Smooth muscle cell (in vitro differentiated cells): Measurements from ENCODE around the gene EIF5. TPM values are rescaled to one million over a fixed set of nuclear protein-coding genes. Genes with fewer than 3 reads are reported as not detected.

Source experiments
- DNase-seq: peaks from one replicate; lab custom pipeline; 2025; ENCODE audit not compliant: unreplicated experiment; lab: John Stamatoyannopoulos, UW
- H2AFZ ChIP-seq: fragments of 200-600 bp; sonication (generic); 2 replicates; pipeline ENCODE4 v1.6.0; 2016; ENCODE audit warnings: antibody characterized with exemption, low read depth, mild to moderate bottlenecking
- H3F3A ChIP-seq: fragments of 200-600 bp; sonication (generic); 2 replicates; pipeline ENCODE4 v1.6.0; 2017; ENCODE audit warnings: antibody characterized with exemption, low read depth
- H3K27ac ChIP-seq: fragments of 200-600 bp; sonication (generic); 2 replicates; pipeline ENCODE4 v1.5.1; 2016; ENCODE audit warnings: low read depth, mild to moderate bottlenecking
- H3K27me3 ChIP-seq: fragments of 200-600 bp; sonication (generic); 2 replicates; pipeline ENCODE4 v1.6.1; 2016; ENCODE audit warnings: low read depth, mild to moderate bottlenecking
- H3K36me3 ChIP-seq: fragments of 200-600 bp; sonication (generic); 2 replicates; pipeline ENCODE4 v1.5.1; 2016; ENCODE audit warnings: low read depth
- H3K4me1 ChIP-seq: fragments of 200-600 bp; sonication (generic); 2 replicates; pipeline ENCODE4 v1.5.1; 2016; ENCODE audit warnings: low read depth
- H3K4me2 ChIP-seq: fragments of 200-600 bp; sonication (generic); 2 replicates; pipeline ENCODE4 v1.6.0; 2016; ENCODE audit warnings: mild to moderate bottlenecking
- H3K4me3 ChIP-seq: fragments of 200-600 bp; sonication (generic); 2 replicates; pipeline ENCODE4 v1.5.1; 2016; ENCODE audit warnings: mild to moderate bottlenecking
- H3K79me2 ChIP-seq: fragments of 200-600 bp; sonication (generic); 2 replicates; pipeline ENCODE4 v1.6.0; 2016; ENCODE audit warnings: low read depth, mild to moderate bottlenecking
- H3K9ac ChIP-seq: fragments of 200-600 bp; sonication (generic); 2 replicates; pipeline ENCODE4 v1.6.0; 2016; ENCODE audit warnings: low read depth
- H3K9me3 ChIP-seq: fragments of 200-600 bp; sonication (generic); replicated peaks from 2 replicates; pipeline ENCODE4 v1.5.1; 2016; ENCODE audit warnings: low read depth
- H4K20me1 ChIP-seq: fragments of 200-600 bp; sonication (generic); 2 replicates; pipeline ENCODE4 v1.6.0; 2016; ENCODE audit warnings: low read depth
- CTCF ChIP-seq: fragments of 200-600 bp; sonication (generic); IDR thresholded peaks from 2 replicates; pipeline ENCODE4 v1.5.1; 2017; ENCODE audit warnings: borderline replicate concordance, mild to moderate bottlenecking, antibody characterized with exemption; ENCODE audit not compliant: insufficient read depth, poor library complexity, severe bottlenecking
- WGBS: methylation state at CpG from one replicate; pipeline ENCODE4 v1.1.7; 2016; ENCODE audit warnings: low lambda C conversion rate; 5-methylcytosine and 5-hydroxymethylcytosine counted together
- polyA plus RNA-seq: library from polyadenylated mRNA; unstranded; fragments of >200 nt; fragmentation: Nextera tagmentation; extraction: Ambion mirVana; gene quantifications from 2 replicates; pipeline ENCODE4 v1.2.1, GENCODE V29; 2016
- total RNA-seq: library from RNA; depleted of rRNA; stranded (reverse); fragments of >200 nt; gene quantifications from 2 replicates; pipeline ENCODE4 v1.2.3, GENCODE V29; 2014

Gene EIF5
- total and polyA plus RNA-seq, 2 experiments from 2014 or later, result 278 to 290 TPM

GRCh38 chr14:103290494-103290893 is 43.5 kb upstream of the EIF5 start:
- no peak overlapping the region for H3K9ac ChIP-seq
- H3K79me2 ChIP-seq, result no peaks in the 10 kb centered on the region
- DNase-seq, result no peak
- H3F3A ChIP-seq, result no peaks in the 10 kb centered on the region
- H3K36me3 ChIP-seq, result no peaks in the 10 kb centered on the region
- H4K20me1 ChIP-seq, result no peaks in the 10 kb centered on the region
- H2AFZ ChIP-seq, result no peak overlapping the region
- no peaks in the 10 kb centered on the region for H3K4me1 ChIP-seq
- H3K4me3 ChIP-seq, result no peak overlapping the region
- H3K9me3 ChIP-seq, result no peaks in the 10 kb centered on the region
- H3K27me3 ChIP-seq, result no peaks in the 10 kb centered on the region
- no peak overlapping the region for H3K4me2 ChIP-seq
- 93% methylated on average over 5 of the region's 5 CpGs for WGBS
- no peak overlapping the region for H3K27ac ChIP-seq
- TF ChIP-seq CTCF, result no peak

- DNase-seq, result no peak
- Histone ChIP-seq H3K4me2 (no peak overlapping the region), H3K27me3 (no peaks in the 10 kb centered on the region), H3K79me2 (no peaks in the 10 kb centered on the region), H3K27ac (no peak overlapping the region), H3K9me3 (no peaks in the 10 kb centered on the region), H3K36me3 (no peaks in the 10 kb centered on the region), H4K20me1 (no peaks in the 10 kb centered on the region), H2AFZ (no peak overlapping the region), H3F3A (no peaks in the 10 kb centered on the region), H3K9ac (no peak overlapping the region), H3K4me1 (no peaks in the 10 kb centered on the region), H3K4me3 (no peak overlapping the region)
- WGBS, result 92% methylated on average over 3 of the region's 3 CpGs
- TF ChIP-seq CTCF, result no peak
Measured at GRCh38 chr14:103290961-103291360, 43.1 kb upstream of the EIF5 start.

- no peaks in the 10 kb centered on the region for H3K79me2 ChIP-seq
- H3K9ac ChIP-seq, result no peak overlapping the region
- H3F3A ChIP-seq, result no peaks in the 10 kb centered on the region
- H2AFZ ChIP-seq, result no peak overlapping the region
- no peak overlapping the region for H3K4me2 ChIP-seq
- H3K36me3 ChIP-seq, result no peaks in the 10 kb centered on the region
- H3K4me1 ChIP-seq, result no peaks in the 10 kb centered on the region
- H3K9me3 ChIP-seq, result no peaks in the 10 kb centered on the region
- no peak overlapping the region for H3K27ac ChIP-seq
- peak; percentile 37 for DNase-seq
- H4K20me1 ChIP-seq, result no peaks in the 10 kb centered on the region
- no peaks in the 10 kb centered on the region for H3K27me3 ChIP-seq
- WGBS, result 41% methylated on average over 10 of the region's 10 CpGs
- H3K4me3 ChIP-seq, result no peak overlapping the region
- peak; percentile 89 for TF ChIP-seq CTCF
Measured at GRCh38 chr14:103292426-103293374, 41.3 kb upstream of the EIF5 start.

- no peak overlapping the region for H3K4me3 ChIP-seq
- WGBS, result 96% methylated on average over 7 of the region's 7 CpGs
- H3K4me1 ChIP-seq, result no peaks in the 10 kb centered on the region
- H3K36me3 ChIP-seq, result no peaks in the 10 kb centered on the region
- H3K27me3 ChIP-seq, result no peaks in the 10 kb centered on the region
- no peaks in the 10 kb centered on the region for H3K9me3 ChIP-seq
- no peaks in the 10 kb centered on the region for H3F3A ChIP-seq
- DNase-seq, result no peak
- no peak for TF ChIP-seq CTCF
- H2AFZ ChIP-seq, result no peak overlapping the region
- no peak overlapping the region for H3K9ac ChIP-seq
- H3K4me2 ChIP-seq, result no peak overlapping the region
- no peak overlapping the region for H3K27ac ChIP-seq
- no peaks in the 10 kb centered on the region for H3K79me2 ChIP-seq
- H4K20me1 ChIP-seq, result no peaks in the 10 kb centered on the region
Measured at GRCh38 chr14:103293465-103293864, 40.6 kb upstream of the EIF5 start.
